ENCODE data around the gene IFT74.
A peak's percentile ranks its signal among the peaks of the same experiment; 100 is the strongest.

The IFT74 gene

DNA sequence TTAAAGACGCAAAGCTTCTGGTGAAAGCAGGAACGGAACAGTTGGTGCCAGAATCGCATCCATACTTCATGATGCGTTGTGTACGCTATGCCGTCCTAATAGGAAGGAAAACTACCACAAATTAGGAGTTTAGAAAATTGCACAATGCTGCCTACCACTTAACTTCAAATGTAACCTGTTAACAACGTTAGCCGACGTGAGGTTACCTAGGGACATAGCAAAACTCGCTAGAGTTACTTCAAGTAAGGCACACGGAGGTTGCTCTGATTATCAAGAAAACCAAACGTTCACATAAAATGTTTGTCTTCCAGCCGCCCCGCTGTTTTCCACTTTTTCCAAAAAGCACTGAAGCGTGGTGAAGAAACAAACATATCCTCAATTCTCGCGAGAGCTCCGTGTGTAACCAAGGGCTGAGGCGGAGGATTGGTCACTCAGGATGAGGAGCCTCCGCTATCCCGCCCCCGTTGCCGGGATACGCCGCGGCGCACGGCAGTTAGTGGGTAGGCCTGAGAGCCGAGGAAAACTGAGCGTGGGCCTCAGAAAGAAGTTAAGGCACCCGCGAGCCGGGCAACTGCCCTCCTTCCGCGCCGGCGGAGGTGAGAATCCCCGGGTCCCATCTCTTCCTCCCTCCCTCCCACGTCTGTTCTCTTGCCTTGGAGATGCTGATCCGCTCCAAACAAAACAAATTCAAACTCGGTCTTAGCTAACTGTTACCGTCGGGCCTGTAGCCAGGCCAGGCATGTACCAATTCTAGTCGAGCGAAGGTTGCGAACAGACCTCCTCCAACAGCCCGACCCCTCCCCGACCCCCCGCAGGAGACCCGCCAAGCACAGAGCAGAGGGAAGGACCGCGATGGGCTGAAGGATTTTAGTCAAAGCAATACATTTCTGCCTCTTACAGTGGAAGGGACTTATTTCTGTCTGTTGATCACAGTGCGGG lies at the start of gene IFT74:
TSS of gene IFT74 (plus strand) at position 492 of the 939 bp plus-strand sequence. CDS start 5,556 bp downstream, outside the sequence.
- peak; percentile 94 for DNase-seq

DNA sequence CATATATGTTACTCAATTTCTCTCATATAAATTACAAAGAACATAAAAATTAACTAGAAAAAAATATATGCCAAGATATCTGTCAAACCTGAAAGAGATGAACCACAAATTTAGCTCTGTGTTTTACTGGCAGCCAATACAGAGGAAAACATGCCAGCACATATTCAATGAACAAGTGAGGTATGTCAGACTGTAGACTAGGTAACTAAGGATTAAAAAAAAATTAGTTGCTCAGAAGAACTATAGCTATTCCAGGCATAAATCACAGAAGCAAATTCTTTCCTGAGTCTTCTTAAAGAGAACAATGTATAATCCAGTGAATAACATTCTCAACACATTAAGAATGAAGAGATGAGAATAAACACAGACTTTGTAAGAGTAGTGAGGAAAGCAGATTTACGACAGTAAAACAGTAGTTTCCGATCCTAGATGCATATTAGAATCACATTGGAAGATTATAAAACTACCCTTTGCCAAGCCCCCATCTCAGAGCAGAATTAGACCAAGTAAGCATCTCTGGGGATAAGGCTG lies 43.0 kb upstream of the IFT74 start:
- no peak for DNase-seq

DNA sequence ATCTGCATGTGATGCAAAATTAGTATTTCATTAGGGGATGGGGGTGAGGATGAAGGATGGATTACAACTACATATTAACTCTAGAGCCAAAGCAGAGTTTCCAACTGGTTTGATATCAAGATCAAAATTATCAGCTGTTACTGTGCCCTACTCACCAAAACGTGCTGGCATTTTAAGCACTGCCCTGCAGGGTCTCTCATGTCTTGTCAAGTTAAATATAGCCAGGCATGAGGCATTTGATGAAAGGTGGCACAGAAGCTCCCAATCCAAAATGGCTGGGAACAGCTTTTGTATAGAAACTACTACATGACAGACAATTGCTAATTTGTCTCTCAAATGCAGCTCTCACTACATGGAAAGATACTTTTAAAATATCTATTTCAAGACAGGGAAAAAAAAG lies 36.5 kb upstream of the IFT74 start:
- no peak for DNase-seq

DNA sequence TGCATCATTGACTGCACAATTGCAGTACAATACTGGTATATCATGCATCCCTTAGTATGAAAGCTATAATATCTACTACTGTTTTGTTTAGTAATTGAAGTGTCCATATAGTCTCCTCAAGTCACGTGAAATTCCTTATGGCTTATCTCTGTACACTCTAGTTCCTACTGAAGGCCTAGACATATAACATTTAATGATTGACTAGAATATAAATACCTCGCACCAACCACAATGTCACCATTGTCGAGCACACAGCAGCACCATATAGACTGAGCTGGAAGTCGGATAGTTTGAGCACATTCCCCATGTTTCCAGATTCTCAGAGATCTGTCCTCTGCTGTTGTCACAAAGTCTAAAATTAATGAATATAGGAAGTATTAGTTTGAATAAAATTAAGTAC lies 30.6 kb upstream of the IFT74 start:
- DNase-seq: no peak

DNA sequence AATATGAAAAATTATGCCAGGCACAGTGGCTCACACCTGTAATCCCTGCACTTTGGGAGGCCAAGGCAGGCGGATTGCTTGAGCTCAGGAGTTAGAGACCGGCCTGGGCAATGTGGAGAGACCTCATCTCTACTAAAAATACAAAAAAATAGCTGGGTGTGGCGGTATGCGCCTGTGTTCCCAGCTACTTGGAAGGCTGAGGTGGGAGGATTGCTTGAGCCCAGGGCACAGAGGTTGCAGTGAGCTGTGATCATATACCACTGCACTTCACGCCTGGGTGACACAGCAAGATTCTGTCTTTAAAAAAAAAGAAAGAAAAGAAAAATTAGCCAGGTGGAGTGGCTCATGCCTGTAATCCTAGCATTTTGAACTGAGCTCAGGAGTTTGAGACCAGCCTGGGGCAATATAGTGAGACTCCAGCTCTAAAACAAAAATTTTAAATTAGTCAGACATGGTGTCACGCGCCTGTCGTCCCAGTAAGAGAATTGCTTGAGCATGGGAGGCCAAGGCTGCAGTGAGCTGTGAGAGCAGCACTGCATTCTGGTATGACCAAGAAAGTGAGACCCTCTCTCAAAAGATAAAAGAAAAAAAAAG lies 27.2 kb upstream of the IFT74 start:
- DNase-seq: no peak

DNA sequence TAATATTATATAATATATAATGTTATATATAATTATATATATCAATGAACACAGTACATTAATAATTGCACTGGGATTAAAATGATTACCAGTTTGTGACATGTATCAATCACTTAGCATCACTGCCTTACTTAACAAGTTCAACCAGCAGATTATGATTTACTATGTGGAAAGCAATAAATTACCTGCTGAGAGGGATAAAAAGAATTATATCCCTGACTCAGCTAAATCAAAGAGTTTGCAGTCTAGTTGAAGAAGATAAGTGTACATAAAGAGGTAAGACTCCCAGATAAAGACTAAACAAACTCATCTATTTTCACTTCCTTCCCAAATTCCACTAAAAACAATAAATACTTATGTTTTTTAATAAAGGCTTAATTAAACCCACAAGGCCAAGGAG lies 20.4 kb upstream of the IFT74 start:
- DNase-seq: no peak

DNA sequence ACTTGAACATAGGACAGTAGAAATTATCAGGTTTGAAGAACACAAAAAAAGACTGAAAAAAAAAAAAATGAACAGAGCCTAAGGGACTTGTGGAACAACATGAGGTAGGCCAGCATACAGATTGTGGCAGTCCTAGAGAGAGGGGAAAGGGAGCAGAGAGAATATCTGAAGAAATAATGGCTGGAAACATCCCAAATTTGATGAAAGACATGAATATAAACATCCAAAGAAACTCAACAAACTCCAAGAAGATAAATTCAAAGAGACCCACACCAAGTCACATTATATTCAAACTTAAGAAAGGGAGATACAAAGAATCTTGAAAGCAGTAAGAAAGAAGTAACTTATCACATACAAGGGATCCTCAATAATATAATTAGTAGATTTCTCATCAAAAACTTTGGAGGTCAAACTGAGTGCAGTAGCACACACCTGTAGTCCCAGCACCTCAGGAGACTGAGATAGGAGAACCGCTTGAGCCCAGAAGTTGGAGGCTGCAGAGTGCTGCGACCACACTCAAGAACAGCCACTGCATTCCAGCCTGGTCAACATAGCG lies 18.3 kb upstream of the IFT74 start:
- no peak for DNase-seq

DNA sequence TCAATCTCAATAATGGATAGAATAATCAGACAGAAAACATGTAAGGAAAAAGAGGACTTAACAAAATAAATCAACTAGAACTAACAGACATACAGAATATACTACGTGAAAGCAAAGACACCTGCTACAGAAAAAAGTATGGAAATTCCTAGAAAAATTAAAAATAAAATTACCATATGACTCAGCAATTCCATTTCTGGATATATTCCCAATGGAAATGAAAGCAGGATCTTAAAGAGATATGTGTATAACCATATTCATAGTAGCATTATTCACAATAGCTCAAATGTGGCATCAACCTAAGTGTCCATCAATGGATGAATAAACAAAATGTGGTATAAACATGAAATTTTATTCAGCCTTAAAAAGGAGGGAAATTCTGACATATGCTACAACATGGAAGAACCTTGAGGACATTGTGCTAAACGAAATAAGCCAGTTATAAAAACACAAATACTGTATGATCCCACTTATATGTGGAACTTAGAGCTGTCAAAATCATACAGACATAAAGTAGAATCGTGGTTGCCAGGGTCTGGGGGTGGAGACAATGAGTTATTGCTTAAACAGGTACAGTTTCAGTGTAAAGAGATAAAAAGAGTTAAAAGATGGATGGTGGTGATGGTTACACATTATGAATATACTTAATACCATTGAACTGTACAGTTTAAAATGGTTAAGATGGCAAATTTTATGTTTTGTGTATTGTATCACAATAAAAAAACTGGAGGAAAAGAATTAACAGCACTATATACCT lies 16.1 kb upstream of the IFT74 start:
- no peak for DNase-seq

DNA sequence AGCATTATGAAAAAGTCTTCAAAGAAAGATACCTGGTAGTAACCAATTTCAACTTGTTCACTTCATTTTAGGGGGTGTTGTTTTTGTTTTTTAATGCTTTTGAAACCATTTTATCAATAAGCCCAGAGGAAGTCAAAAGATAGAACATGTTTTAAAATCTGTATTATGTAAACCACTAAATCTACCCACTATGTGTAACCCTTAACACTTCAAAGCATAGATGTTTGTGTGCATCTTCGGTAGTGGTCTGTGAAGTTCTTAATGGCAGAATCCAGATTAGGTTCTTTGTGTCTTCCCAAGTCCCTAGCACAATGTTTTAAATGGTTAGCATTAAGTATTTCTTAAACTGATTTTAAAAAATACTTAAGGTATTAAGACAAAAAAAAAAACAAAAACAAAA lies 15.4 kb upstream of the IFT74 start:
- no peak for DNase-seq

DNA sequence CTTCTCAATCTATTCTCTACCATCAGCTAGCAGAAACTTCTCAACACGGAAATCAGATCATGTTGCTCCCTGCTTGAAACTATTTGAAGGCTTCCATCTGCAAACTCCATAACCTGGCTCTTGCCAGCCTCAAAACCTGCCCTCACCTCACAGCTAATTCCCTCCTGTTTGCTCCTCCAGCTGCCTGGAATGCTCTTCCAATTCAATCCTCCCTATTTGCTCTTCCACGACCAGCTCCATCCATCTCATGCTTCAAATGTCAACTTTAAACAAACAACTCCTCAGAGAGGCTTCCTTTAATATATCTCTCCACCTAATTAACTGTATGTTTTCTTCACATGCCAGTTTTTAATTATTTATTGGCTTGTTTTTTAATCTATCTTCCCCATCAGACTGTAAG lies 10.6 kb upstream of the IFT74 start:
- DNase-seq: no peak

DNA sequence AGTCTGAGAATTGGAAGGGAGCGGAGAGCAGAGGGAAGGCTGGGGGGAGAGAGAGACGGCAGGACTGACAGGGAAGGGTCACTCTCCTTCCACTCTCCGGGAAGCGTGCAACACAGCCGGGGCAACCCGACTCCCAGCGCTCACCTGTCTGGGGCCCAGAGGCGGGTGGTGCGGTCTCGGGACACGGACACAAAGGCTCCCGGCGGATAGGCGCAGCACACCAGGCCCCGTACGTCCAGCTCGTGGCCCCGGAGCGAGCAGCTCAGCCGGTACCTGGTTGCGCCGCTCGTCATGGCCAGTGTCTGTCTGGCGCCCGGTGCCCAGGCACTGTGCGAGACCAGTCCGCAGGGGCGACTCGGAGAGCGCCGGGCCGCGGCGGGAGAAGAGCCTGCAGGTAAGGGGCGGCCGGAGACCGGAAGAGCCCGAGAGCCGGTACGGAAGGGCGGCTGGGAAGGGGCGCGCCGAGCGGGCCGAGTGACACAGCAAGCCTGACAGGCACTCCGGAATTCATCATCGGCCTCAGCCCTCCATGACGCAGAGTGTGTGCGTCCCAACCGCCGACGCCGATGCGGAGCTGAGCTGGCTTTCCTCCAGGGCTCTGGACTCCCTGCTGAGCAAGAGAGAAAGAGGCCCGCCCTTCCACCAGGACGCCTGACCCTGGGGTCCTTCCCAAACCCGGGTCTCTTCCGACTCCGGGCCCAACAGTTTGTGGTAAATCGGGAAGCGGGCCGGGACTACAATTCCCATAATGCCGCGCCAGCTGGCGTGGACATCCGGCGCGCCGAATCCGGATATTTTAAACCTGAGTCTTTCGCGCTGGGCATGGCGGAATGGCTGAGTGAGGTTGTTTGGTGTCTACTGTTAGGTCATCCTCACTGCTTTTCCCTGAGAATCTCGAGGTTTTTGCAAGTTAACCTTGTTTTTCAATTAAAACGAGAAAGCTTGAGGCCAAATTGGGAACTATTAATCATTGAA lies 9.2 kb upstream of the IFT74 start, which contains the start of gene PLAA:
TSS of gene PLAA (minus strand) at position 490 of the 975 bp plus-strand sequence. CDS start at position 293, 197 bp downstream.
- peak; percentile 86 for DNase-seq

DNA sequence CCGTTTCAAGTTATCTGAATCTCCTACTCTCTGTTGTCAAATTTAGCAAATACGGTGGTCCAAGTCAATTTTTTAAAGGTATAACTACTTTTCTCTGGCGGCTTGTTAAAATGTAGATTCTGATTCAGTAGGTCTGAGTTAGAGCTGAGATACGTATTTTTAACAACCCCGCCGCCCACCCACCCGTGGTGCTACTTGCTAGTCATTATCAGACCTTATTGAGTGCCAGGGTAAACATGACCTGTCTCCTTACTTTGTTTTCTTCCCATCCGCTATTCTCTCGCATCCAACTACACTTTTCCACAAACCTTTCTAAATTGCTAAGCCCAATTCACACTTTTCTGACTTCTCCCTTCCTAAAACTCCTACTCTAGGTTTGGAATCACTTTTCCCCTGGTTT lies 8.5 kb upstream of the IFT74 start:
- DNase-seq: peak; percentile 63

DNA sequence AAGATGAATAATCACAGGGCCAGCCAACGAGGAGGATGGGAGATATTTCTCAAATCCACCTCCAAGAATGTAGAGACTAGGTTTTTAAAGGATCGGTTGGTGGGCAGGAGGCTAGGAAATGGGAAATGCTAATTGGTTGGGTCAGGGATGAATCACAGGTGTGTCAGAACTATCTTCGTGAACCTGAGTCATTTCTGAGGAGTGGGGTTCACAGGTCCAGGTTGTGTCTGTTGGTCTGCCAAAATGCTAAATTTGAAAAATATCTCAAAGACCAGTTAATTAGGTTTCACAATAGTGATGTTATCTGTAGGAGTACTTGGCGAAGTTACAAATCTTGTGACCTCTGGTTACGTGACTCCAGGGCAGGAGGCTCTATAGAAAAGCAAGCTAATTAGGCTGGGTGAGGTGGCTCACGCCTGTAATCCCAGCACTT lies 6.6 kb upstream of the IFT74 start:
- DNase-seq: no peak

DNA sequence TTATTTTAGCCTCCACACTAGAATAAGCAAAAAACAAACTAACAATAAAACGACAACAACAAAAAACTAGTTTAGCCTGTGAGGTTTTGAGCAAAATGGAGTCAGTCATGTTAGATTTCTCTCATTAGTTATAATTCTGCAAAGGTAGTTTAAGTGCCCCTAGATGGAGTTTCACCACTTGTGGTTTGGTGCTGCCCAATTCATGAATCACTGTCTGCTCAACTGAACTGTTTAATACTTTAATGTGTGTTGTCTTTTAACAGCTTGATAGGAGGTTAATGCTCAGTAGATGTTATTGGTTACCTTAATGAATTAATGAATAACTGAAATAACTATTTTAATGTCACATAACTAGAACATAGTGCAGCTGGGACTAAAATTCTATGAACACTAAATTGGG lies 5.7 kb upstream of the IFT74 start:
- no peak for DNase-seq

DNA sequence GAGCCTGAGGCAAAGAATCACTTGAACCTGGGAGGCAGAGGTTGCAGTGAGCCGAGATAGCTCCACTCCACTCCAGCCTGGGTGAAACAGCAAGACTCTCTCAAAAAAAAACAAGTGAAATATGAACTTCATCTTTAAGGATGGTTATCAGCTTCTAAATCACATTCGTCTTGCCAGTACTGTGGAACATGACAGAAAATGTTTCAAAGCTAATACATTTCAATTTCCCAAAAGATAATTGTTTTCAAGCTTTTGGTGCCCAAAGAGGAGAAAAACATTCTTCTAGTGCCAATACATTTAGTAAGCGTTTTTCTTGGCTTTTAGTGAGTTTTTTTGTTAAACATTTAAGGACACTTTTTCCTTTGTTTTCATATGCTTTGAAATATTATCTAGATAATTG lies 4.4 kb upstream of the IFT74 start:
- no peak for DNase-seq

DNA sequence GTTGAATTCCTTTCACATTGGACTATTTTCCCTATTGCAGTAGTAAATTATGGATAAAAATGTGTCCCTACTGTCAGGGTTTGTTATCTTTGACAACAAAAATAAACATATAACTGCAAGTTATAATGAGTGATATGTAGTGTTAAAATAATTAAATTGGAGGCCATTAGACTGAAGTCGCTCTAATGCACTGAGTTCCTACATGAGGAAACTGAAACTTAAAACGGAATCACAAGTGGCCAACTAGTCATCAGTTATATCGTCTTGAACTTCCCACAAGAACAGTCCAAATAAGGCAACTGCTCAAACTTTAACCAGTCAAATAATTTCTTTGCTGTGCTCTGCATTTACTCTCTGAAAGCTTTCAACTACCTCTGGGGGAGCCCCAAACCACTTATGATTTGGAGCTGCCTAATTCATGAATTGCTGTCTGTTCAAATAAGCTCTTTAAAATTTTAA lies 2.1 kb upstream of the IFT74 start:
- no peak for DNase-seq

DNA sequence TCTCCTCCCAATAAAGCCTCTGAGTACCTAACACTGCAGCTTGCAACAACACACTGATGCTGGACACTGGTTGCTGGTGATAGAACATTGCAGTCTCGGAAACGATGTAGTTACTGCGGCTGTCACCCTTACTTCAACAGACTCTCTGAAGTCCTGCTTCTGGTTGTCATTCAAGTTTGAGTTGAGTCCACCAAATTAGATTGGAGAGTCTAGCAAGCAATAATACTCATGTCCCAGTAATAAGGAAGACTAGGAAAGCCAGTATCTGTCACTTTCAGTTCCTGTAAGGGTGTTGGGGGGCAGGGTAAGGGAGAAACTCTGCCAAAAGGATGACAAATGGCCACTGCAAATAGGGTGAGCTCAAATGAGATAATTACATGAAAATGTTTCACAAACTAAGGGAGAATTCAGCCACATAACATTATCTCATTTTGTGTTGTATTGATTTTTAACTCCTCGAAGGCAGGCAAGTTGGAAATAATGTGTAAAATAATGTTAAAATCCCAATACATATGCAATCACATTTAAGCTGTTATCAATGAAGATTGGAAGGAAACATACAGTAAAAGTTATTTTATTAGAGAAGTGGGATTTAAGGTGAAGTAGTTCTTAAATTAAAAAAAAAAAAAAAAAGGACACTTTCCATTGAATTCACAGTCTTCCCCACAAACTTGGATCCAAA lies 849 bp upstream of the IFT74 start:
- no peak for DNase-seq

DNA sequence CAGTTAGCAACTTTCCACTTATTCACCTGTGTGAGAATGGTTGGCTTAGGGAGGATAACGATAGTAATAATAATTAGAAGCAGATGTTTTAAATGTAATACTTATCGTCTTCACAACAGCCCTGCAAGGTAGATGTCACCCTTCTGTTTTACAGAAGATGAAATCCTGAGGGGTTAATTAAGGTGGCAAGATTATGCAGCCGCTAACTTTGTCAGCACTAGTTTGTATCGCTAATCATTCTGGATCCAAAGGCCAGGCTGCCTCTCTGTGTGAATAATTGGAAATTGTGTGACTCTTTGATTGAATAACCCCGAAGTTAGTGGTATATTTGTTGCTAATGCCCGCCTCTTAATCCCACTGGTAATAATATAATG lies 635 bp downstream of the IFT74 start:
- no peak for DNase-seq

DNA sequence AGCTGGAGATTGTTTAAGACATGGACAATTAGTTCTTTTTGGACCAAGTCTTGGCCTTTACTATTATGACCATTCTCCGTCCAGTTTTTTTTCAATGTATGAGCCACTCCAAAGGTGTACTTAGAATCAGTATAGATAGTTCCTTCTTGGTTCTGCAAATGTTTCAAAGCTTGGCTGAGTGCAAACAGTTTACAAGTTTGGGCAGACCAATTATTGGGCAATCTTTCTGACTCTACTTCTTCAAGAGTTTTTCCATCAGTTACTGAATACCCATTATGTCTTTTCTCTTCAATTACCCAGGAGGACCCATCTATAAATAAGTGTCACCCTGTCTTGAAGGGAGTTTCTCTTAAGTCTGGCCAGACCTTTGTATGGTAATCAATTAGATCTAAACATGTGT lies 15.5 kb downstream of the IFT74 start:
- no peak for DNase-seq

DNA sequence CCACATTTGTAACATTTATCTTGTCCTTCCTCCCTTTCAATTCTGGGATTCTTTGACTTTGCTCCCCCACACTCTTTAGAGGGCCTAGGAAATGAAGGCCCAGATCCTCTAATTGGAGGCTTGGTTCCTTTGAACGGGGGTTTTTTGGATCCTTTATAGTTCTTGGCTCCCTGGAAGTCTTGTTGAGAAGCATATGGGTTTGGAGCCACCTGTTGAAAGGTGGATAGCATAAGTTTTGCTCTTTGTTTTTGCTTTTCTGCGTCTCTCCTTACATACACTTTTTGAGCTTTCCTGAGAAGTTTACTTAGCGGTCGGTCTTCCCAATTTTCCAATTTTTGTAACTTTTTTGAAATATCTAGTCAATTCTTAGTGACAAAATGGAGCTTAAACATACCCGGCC lies 17.8 kb downstream of the IFT74 start:
- no peak for DNase-seq

DNA sequence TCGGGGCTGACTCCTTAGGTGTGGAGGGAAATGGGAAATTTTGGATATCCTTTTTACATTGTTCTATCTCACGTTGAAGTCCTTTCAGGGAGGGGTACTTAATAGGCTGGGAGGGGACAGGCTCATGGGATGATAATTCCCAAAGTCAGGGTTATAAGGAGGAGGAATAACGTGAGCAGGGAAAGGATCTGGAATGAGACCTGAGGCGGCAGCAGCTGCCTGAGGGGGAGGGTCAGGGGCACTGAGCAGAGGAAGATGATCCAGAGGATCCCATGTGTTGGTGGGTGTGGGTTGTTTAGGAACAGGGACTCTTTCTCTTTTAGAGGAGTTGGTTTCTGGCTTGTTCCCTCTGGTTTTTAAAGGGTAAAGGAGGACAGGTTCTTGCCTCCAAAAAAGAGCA lies 18.7 kb downstream of the IFT74 start:
- no peak for DNase-seq

All from activated naive CD4-positive, alpha-beta T cell treated with Interleukin-2 at 50 U/mL for 16 hours (primary cell).